A673 (cell line): Measurements from ENCODE around the gene GJB2.

ENCODE experiments used
- CTCF ChIP-seq: fragments of 300-800, 200-600 bp; sonication (generic); conservative IDR thresholded peaks from 2 replicates; pipeline ENCODE4 v1.5.1; 2017; ENCODE audit warnings: low read depth, mild to moderate bottlenecking, antibody characterized with exemption, low read length, moderate library complexity, mixed read lengths
- EZH2 ChIP-seq: fragments of 200-600 bp; sonication (generic); IDR thresholded peaks from 2 replicates; pipeline ENCODE4 v1.6.1; 2017; ENCODE audit warnings: borderline replicate concordance, low read depth, mild to moderate bottlenecking, mixed read lengths, antibody characterized with exemption, low read length; ENCODE audit not compliant: poor library complexity, severe bottlenecking

- TF ChIP-seq EZH2 (no peak), CTCF (no peak)
Measured at GRCh38 chr13:20219577-20219976, 26.8 kb upstream of the GJB2 start.
